BLaER1 treated with 17β-estradiol and CSF1 and Interleukin-3, amounts not matched to agents 10 nM and 100 nM (cell line): ENCODE results near the gene MPIG6B.
A peak's percentile ranks its signal among the peaks of the same experiment; 100 is the strongest.

Experiments used
- H3K27ac ChIP-seq, 11 experiments: shearing (Covaris generic); formaldehyde crosslinking; 2 replicates each; pipeline ENCODE4 v1.8.1; 2022
- H3K27me3 ChIP-seq, 11 experiments: shearing (Covaris generic); formaldehyde crosslinking; 2 replicates each; pipeline ENCODE4 v1.8.1; 2022
- H3K36me3 ChIP-seq, 11 experiments: shearing (Covaris generic); formaldehyde crosslinking; 2 replicates each; pipeline ENCODE4 v1.8.1; 2022
- H3K4me1 ChIP-seq, 10 experiments: shearing (Covaris generic); formaldehyde crosslinking; 2 replicates each; pipeline ENCODE4 v1.8.1; 2022
- H3K4me2 ChIP-seq, 11 experiments: shearing (Covaris generic); formaldehyde crosslinking; 2 replicates each; pipeline ENCODE4 v1.8.1; 2022
- H3K4me3 ChIP-seq, 10 experiments: shearing (Covaris generic); formaldehyde crosslinking; 2 replicates each; pipeline ENCODE4 v1.8.1; 2022
- H3K9ac ChIP-seq, 11 experiments: shearing (Covaris generic); formaldehyde crosslinking; 2 replicates each; pipeline ENCODE4 v1.8.1; 2022
- H3K9me3 ChIP-seq, 11 experiments: shearing (Covaris generic); formaldehyde crosslinking; replicated peaks in 1 of 11; 2 replicates each; pipeline ENCODE4 v1.8.1; 2022
- H4K20me1 ChIP-seq, 11 experiments: shearing (Covaris generic); formaldehyde crosslinking; 2 replicates each; pipeline ENCODE4 v1.8.1; 2022
- Cebpa-rat ChIP-seq, 11 experiments: shearing (Covaris generic); IDR thresholded peaks; 2 replicates each; pipeline ENCODE4 v1.8.1; 2022

MPIG6B gene

DNA sequence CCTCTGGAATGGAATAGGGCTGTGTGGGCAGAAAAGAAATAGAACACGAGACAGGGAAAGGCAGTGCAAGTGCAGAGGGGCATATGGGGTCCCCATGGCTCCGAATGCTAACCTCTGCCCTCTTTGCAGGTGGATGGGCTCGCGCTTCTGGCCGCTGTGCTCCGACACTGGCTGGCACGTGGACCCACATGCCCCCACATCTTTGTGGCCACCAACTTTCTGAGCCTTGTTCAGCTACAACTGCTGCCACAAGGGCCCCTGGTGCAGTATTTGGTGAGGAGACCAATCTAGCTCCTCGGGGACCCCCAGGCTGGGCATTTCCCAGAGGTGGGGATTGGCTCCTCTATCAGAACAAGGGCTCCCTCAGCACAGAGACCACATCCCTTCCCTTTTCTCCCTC is 38.2 kb downstream of the MPIG6B start:
- Histone ChIP-seq H3K27me3 (no peaks in the 10 kb centered on the region), H3K9ac (no peak overlapping the region), H3K4me2 (peak overlapping the region in 4 of 11 experiments; percentile 3 to 17 (median 8); a peak in 5 of 22 replicates), H3K9me3 (no peaks in the 10 kb centered on the region), H3K36me3 (peaks cover 7 to 81% (median 66%) of the 10 kb centered on the region in 11 experiments; a peak in 20 of 22 replicates), H3K27ac (no peak overlapping the region; a peak in 1 of 22 replicates), H4K20me1 (no peaks in the 10 kb centered on the region), H3K4me3 (no peak overlapping the region), H3K4me1 (peaks cover 0 to 30% (median 22%) of the 10 kb centered on the region in 10 experiments; a peak in 17 of 20 replicates)
- TF ChIP-seq Cebpa-rat (IDR thresholded peaks at IDR 0.05) = no peak

DNA sequence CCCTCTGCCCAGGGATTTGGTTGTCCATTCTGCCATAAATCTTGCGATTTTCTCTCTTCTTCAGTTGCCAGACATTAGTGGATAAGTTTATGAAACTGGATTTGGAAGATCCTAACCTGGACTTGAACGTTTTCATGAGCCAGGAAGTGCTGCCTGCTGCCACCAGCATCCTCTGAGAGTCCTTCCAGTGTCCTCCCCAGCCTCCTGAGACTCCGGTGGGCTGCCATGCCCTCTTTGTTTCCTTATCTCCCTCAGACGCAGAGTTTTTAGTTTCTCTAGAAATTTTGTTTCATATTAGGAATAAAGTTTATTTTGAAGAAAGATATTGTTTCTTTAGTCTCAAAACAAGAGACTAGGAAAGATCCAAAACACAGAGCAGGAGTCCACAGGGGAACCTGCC is 39.2 kb downstream of the MPIG6B start, which contains the start of gene SAPCD1:
Gene SAPCD1, plus strand, starts transcription at position 301 of the 400 bp plus-strand sequence. CDS start 399 bp downstream, outside the sequence.
- peaks cover 7 to 81% (median 66%) of the 10 kb centered on the region in 11 experiments; a peak in 20 of 22 replicates for H3K36me3 ChIP-seq
- no peak within 1 kb of the TSS for H3K4me3 ChIP-seq
- peaks cover 4 to 30% (median 24%) of the 10 kb centered on the region in 10 experiments for H3K4me1 ChIP-seq
- TF ChIP-seq Cebpa-rat (IDR thresholded peaks at IDR 0.05) = no peak
- H3K9ac ChIP-seq = peak within 1 kb of the TSS in 4 of 11 experiments; percentile 0 to 50 (median 20); a peak in 4 of 22 replicates
- H3K27me3 ChIP-seq = no peaks in the 10 kb centered on the region
- H3K9me3 ChIP-seq = no peaks in the 10 kb centered on the region
- peak within 1 kb of the TSS in 4 of 11 experiments; percentile 13 to 42 (median 22); a peak in 4 of 22 replicates for H3K27ac ChIP-seq
- H3K4me2 ChIP-seq = peak within 1 kb of the TSS in 10 of 11 experiments; percentile 7 to 62 (median 27); a peak in 14 of 22 replicates
- no peaks in the 10 kb centered on the region for H4K20me1 ChIP-seq

DNA sequence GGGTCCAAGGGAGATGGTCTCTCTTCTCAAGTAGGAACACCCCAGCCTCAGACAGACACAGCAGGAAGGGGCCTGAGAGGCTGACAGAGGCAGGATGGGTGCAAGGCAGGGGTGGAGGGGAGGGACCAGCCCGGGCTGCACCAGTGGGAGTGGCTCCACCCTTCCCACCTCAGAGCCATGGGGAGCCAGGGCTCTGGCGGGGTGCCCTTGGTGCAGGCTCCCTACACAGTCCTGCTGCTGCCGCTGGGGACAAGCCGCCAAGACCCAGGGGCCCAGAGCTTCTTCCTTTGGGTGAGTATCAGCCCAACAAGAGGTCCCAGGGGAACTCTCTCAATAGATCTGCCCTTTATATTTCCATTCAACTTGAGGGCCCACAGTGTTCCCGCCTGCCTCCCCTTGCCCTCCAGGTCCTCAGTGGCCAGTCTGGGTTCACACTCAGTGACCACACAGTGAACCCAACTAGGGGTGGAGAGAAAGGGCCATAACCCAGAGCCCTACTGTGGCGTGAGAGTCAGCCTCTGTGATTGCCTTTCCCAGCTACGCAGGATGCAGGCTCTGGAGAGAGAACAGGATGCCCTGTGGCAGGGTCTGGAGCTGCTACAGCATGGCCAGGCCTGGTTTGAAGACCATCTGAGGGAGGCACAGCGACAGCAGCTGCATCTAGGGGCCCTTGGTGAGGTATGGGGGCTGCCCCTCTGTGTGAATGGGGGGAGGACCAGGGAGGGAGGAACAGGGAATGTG is 39.9 kb downstream of the MPIG6B start:
- Histone ChIP-seq H3K4me2 (peak overlapping the region in 10 of 11 experiments; percentile 7 to 62 (median 27); a peak in 13 of 22 replicates), H3K9me3 (no peaks in the 10 kb centered on the region), H3K4me3 (no peak overlapping the region), H3K27me3 (no peaks in the 10 kb centered on the region), H3K9ac (peak overlapping the region in 4 of 11 experiments; percentile 0 to 50 (median 20); a peak in 4 of 22 replicates), H3K4me1 (peaks cover 11 to 30% (median 26%) of the 10 kb centered on the region in 10 experiments), H4K20me1 (no peaks in the 10 kb centered on the region), H3K27ac (peak overlapping the region in 4 of 11 experiments; percentile 13 to 42 (median 22); a peak in 4 of 22 replicates), H3K36me3 (peaks cover 7 to 77% (median 61%) of the 10 kb centered on the region in 11 experiments; a peak in 20 of 22 replicates)
- no peak for TF ChIP-seq Cebpa-rat (IDR thresholded peaks at IDR 0.05)

DNA sequence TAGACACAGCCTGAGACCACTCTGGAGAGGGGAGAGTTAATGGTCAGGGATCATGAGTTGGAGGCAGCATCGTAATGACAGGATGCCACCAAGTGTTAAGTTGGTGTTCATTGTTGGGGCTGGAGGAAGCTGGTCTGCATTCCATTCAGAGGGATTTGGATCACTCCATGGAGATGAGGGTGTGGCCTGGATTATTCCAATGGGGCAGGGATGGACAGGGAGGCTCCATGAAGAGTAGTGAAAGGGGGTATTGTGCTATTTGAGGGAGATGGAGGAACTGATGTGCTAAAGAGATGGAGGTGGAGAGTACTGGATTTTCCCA is 40.4 kb downstream of the MPIG6B start:
- H3K9ac ChIP-seq = peak overlapping the region in 2 of 11 experiments; percentile 0 to 50; a peak in 1 of 22 replicates
- H3K36me3 ChIP-seq = peaks cover 7 to 72% (median 55%) of the 10 kb centered on the region in 11 experiments; a peak in 20 of 22 replicates
- H3K4me3 ChIP-seq = no peak overlapping the region
- H3K9me3 ChIP-seq = no peaks in the 10 kb centered on the region
- peak overlapping the region in 2 of 11 experiments; percentile 14 to 62; a peak in 3 of 22 replicates for H3K4me2 ChIP-seq
- no peak for TF ChIP-seq Cebpa-rat (IDR thresholded peaks at IDR 0.05)
- no peaks in the 10 kb centered on the region for H4K20me1 ChIP-seq
- H3K4me1 ChIP-seq = peaks cover 17 to 34% (median 29%) of the 10 kb centered on the region in 10 experiments
- H3K27me3 ChIP-seq = no peaks in the 10 kb centered on the region
- H3K27ac ChIP-seq = peak overlapping the region in 1 of 11 experiments; percentile 20; a peak in 2 of 22 replicates

DNA sequence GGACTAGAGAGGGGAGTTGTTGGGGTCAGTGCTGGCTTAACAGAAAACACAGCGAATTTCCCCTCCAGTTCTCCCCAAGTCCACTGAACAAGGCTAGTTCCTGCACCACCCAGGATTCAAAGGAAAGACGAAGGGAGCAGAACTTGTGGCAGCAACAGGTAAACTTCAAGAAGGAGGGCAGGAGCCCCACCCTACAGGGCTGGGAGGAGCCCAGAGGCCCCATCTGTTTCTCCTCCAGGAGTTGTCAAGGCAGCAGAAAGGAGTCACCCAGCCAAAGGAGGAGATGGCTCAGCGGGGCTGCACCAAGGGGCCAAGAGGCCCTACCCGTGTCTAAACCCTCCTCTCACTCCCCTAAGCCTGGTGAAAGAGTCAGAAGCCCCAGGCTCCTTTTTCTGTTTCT is 41.0 kb downstream of the MPIG6B start:
- Histone ChIP-seq H3K27me3 (no peaks in the 10 kb centered on the region), H3K4me1 (peaks cover 23 to 41% (median 31%) of the 10 kb centered on the region in 10 experiments), H3K4me2 (no peak overlapping the region), H3K9me3 (no peaks in the 10 kb centered on the region), H3K9ac (peak overlapping the region in 3 of 11 experiments; percentile 11 to 16 (median 14); a peak in 1 of 22 replicates), H3K4me3 (no peak overlapping the region), H3K36me3 (peaks cover 1 to 65% (median 50%) of the 10 kb centered on the region in 11 experiments; a peak in 19 of 22 replicates), H4K20me1 (no peaks in the 10 kb centered on the region), H3K27ac (peak overlapping the region in 1 of 11 experiments; percentile 0; a peak in 1 of 22 replicates)
- no peak for TF ChIP-seq Cebpa-rat (IDR thresholded peaks at IDR 0.05)

DNA sequence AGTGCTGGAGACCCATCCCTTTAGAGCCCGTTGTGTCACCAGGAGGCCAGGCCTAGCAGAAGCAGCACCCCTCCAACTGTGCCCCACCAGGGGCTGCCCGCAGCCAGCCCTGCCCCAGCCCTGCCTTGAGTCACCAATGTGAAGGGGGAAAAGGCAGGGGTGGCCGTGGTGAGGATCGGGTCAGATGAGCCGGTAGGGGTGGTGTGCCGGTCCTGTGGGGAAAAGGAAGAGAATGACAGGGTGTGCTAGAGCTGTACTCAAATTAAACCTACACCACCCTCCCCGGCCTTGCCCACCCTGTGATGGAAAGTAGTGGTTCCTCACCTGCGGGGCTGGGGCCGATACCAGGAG is 42.4 kb downstream of the MPIG6B start:
- no peak overlapping the region for H3K4me3 ChIP-seq
- peaks cover 0 to 52% (median 36%) of the 10 kb centered on the region in 11 experiments; a peak in 17 of 22 replicates for H3K36me3 ChIP-seq
- no peak overlapping the region for H3K4me2 ChIP-seq
- no peak overlapping the region for H3K9ac ChIP-seq
- H3K27ac ChIP-seq = no peak overlapping the region
- peaks cover 24 to 52% (median 32%) of the 10 kb centered on the region in 10 experiments for H3K4me1 ChIP-seq
- H3K9me3 ChIP-seq = no peaks in the 10 kb centered on the region
- no peaks in the 10 kb centered on the region for H3K27me3 ChIP-seq
- TF ChIP-seq Cebpa-rat (IDR thresholded peaks at IDR 0.05) = no peak
- no peaks in the 10 kb centered on the region for H4K20me1 ChIP-seq

DNA sequence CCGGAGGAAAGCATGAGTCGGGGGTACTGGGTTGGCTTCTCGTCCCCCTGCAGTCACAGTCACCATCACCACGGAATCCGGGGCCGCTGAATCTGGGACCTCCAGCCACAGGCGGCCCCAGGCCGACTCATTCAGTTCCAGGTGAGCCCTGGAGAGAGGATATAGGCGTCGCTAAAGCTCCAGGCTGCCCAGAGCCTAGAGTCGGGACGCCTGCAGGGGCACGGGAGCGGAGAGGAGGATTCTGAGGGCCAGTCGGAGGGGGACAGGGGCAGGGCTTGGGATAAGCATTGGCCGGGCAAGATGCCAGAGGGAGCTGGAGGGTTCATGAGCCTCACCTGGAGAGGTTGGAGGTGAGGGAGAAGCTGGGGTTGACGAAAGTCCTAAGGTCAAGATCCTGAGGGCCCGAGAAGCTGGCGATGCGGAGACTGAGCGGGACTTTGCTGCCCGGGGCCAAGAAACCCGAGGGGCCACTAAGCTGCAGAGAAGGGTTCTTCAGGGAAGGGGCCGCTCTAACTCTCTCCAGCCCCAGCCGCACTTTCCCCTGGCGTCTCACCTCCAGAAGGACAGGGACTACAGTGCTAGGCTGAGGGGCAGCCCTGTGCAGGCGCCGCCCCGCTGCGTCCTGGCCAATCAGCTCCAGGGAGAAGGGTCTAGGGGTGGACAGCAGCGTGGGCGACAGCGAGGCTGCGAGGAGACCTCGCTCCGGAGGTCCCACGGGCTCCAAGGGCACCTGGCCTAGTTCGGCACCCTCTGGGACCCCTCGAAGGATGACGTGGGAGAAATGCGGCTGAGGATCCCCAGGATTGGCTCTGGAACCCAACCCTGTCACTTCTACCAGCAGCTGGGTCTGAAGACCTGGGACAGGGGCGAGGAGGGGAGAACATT is 43.0 kb downstream of the MPIG6B start:
- no peaks in the 10 kb centered on the region for H3K27me3 ChIP-seq
- H3K9ac ChIP-seq = no peak overlapping the region
- H3K27ac ChIP-seq = no peak overlapping the region
- peaks cover 23 to 52% (median 31%) of the 10 kb centered on the region in 10 experiments for H3K4me1 ChIP-seq
- no peaks in the 10 kb centered on the region for H3K9me3 ChIP-seq
- H3K4me3 ChIP-seq = no peak overlapping the region
- no peak overlapping the region for H3K4me2 ChIP-seq
- H3K36me3 ChIP-seq = peaks cover 0 to 46% (median 30%) of the 10 kb centered on the region in 11 experiments; a peak in 17 of 22 replicates
- no peaks in the 10 kb centered on the region for H4K20me1 ChIP-seq
- no peak for TF ChIP-seq Cebpa-rat (IDR thresholded peaks at IDR 0.05)

DNA sequence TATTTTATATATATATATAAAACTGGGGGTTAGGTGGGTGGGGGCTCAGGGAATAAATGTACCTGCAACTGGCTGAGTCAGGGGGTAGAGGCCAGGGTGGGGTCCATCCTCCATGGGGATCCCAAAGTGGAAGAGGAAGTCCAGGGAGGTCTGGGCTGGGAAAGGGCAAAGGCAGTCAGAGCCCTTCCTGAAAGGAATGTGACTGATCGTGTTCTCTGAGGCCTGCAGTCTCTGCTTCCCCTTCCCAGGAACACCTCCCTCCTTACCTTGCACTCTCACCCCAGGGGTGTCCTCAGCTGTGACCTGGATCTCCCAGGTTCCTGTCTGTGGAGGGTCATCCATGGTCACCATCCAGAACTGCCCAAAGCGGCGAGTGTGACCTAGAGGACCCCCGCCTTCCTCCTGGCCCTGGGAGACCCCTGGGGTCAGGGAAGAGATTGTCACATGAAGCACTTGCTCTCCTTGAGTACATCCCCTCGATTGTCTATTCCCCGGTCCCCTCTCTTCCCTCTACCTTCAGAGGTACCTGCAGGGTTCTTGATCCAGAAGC is 44.0 kb downstream of the MPIG6B start:
- no peaks in the 10 kb centered on the region for H4K20me1 ChIP-seq
- H3K27ac ChIP-seq = no peak overlapping the region
- peaks cover 0 to 36% (median 20%) of the 10 kb centered on the region in 11 experiments; a peak in 15 of 22 replicates for H3K36me3 ChIP-seq
- H3K9me3 ChIP-seq = no peaks in the 10 kb centered on the region
- peaks cover 15 to 54% (median 28%) of the 10 kb centered on the region in 10 experiments for H3K4me1 ChIP-seq
- no peak for TF ChIP-seq Cebpa-rat (IDR thresholded peaks at IDR 0.05)
- no peak overlapping the region for H3K9ac ChIP-seq
- H3K27me3 ChIP-seq = no peaks in the 10 kb centered on the region
- H3K4me2 ChIP-seq = peak overlapping the region in 3 of 11 experiments; percentile 81 to 89 (median 85); a peak in 6 of 22 replicates
- no peak overlapping the region for H3K4me3 ChIP-seq
